ENCODE data around the gene PCDH9.

The PCDH9 gene

DNA sequence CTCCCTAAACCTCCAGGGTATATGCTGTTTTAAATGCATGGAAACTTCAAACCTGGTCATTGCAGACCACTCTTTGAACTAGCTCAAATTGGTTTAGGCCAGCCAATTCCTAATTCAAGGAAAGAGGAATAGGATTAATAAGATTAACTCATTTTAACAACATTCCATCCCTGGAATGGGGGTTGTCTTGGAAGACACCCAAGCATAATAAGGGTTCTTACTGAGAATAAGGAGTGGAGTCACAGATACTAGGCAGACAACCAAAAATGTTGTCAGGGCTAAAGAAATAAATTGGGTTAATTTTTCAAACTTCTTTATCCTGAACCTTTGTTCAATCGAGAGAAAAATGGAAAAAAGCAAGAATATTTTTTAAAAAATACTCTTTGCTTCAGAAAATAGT lies 186.2 kb downstream of the PCDH9 start:
- Histone ChIP-seq H3K9ac (ENCODE audit: low read depth, low read length) (no peak overlapping the region), H3K36me3 (ENCODE audit: control insufficient read depth, insufficient read depth, low read length) (no peaks in the 10 kb centered on the region), H3K27me3 (ENCODE audit: control insufficient read depth, insufficient read depth, low read length) (no peaks in the 10 kb centered on the region), H3K9me3 (ENCODE audit: control insufficient read depth, insufficient read depth, low read length) (no peaks in the 10 kb centered on the region), H3K4me1 (ENCODE audit: control insufficient read depth, insufficient read depth, low read length) (no peaks in the 10 kb centered on the region), H3K4me3 (ENCODE audit: low read depth, low read length) (no peak overlapping the region)

DNA sequence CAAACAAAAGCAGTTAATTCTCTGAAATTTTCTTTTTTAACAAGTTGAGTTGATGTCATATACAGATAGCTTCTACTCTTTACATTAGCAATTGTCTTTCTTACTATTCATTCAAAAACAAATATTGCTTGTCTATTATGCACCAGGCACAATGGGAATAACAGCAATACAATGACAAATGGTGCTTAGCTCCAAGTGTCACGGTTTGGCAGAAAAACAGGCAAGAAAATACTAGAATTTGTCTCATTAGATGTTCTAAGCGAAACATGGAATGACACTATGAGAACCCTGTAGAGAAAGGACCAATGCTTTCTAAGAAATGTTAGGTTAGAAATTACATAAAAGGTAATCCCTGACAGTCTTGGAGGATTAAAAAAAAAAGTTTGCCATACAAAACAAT lies 187.6 kb downstream of the PCDH9 start:
- H3K9me3 ChIP-seq (ENCODE audit: control insufficient read depth, insufficient read depth, low read length) = no peaks in the 10 kb centered on the region
- H3K9ac ChIP-seq (ENCODE audit: low read depth, low read length) = no peak overlapping the region
- H3K4me1 ChIP-seq (ENCODE audit: control insufficient read depth, insufficient read depth, low read length) = no peaks in the 10 kb centered on the region
- H3K27me3 ChIP-seq (ENCODE audit: control insufficient read depth, insufficient read depth, low read length) = no peaks in the 10 kb centered on the region
- no peaks in the 10 kb centered on the region for H3K36me3 ChIP-seq (ENCODE audit: control insufficient read depth, insufficient read depth, low read length)
- no peak overlapping the region for H3K4me3 ChIP-seq (ENCODE audit: low read depth, low read length)

DNA sequence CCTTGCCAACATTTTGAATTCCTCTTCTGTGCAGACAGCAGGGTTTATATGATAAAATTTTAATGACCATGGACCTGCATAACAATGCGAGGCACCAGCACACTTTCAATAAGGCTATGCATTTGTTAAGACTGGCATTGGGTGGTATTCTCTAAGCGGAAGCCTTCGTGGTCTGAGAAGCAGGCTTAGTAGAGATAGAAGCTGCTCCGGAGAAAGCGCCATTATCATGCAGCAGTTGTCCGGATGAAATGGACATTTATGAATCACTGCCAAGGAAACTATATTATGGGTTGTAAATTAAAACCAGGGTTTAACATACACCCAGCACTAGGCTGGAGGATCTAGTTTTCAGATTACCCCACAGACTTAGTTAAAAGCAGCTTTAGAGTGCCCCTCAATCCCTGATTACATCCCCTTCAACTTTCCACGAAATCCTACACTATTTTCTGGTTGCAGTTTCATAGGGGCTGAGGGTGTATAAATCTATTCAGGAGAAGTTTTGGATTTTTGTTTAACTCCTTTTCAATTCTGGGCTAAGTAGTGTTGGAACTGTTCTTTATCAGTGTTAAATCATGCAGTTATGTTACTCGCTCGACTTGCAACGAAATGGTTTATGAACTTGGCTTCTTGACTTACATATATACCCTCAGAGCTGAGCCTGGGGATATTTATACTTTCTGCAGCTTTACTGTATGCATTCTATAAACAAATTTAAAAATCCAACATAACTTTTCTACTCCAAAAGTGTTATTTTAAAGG lies 193.3 kb downstream of the PCDH9 start:
- Histone ChIP-seq H3K27me3 (ENCODE audit: control insufficient read depth, insufficient read depth, low read length) (no peaks in the 10 kb centered on the region), H3K9ac (ENCODE audit: low read depth, low read length) (no peak overlapping the region), H3K4me3 (ENCODE audit: low read depth, low read length) (no peak overlapping the region), H3K4me1 (ENCODE audit: control insufficient read depth, insufficient read depth, low read length) (no peaks in the 10 kb centered on the region), H3K36me3 (ENCODE audit: control insufficient read depth, insufficient read depth, low read length) (no peaks in the 10 kb centered on the region), H3K9me3 (ENCODE audit: control insufficient read depth, insufficient read depth, low read length) (no peaks in the 10 kb centered on the region)

DNA sequence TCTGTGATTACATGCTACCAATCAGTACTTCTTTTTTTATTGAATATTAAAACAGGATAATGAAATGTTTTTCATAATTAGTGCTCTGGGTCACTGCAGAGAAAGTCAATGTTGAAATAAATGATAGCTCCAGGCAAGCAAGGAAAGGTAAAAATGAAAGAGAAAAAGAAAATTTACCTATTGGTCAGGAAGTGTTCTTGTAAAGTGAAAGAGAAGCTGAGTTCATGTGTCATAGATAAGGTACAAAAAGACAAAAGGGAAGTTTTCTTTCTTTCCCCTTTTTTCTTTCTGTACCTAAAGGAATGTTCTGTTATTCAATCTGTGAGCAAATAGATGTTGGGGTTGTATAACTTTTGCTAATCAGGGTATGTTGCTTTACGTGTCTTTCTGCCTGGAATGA lies 197.0 kb downstream of the PCDH9 start:
- Histone ChIP-seq H3K4me3 (ENCODE audit: low read depth, low read length) (no peak overlapping the region), H3K36me3 (ENCODE audit: control insufficient read depth, insufficient read depth, low read length) (no peaks in the 10 kb centered on the region), H3K4me1 (ENCODE audit: control insufficient read depth, insufficient read depth, low read length) (no peaks in the 10 kb centered on the region), H3K9ac (ENCODE audit: low read depth, low read length) (no peak overlapping the region), H3K27me3 (ENCODE audit: control insufficient read depth, insufficient read depth, low read length) (no peaks in the 10 kb centered on the region), H3K9me3 (ENCODE audit: control insufficient read depth, insufficient read depth, low read length) (no peaks in the 10 kb centered on the region)

DNA sequence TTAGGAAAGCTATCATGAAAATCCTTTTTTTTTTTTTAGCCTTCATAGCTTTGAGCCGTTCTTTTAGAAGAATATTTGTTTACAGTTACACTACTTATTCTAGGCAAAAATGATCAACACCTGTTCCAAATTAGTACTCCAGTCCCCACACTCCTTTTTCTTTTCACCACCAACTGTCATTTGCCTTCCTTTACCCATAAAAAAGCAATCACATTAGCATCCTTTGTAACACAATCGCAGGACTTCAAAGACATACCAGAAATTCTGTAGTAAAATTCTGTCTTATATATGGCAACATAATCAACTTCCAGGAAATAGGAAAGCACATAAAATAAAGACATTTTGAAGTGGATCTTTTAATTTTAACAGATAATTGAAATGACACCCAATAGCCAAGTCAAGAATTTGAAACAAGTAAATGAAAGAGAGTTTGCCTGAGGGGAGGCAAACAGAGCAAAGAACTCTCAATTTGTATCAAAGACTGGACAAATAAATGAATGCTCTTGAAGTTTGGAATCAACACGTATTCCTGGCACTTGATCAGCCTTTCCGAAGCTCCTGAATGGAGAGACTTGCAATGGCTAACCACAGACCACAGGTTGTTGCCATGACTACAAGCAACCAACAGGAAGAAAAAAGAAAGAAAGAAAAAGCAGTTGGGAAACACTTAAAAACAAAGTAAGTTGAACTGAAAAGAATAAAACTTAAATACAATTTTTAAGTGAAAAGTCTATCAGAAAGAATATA lies 206.8 kb downstream of the PCDH9 start:
- H3K4me3 ChIP-seq (ENCODE audit: low read depth, low read length) = no peak overlapping the region
- H3K36me3 ChIP-seq (ENCODE audit: control insufficient read depth, insufficient read depth, low read length) = no peaks in the 10 kb centered on the region
- peaks cover 5% of the 10 kb centered on the region for H3K4me1 ChIP-seq (ENCODE audit: control insufficient read depth, insufficient read depth, low read length)
- H3K9me3 ChIP-seq (ENCODE audit: control insufficient read depth, insufficient read depth, low read length) = no peaks in the 10 kb centered on the region
- no peak overlapping the region for H3K9ac ChIP-seq (ENCODE audit: low read depth, low read length)
- H3K27me3 ChIP-seq (ENCODE audit: control insufficient read depth, insufficient read depth, low read length) = no peaks in the 10 kb centered on the region

DNA sequence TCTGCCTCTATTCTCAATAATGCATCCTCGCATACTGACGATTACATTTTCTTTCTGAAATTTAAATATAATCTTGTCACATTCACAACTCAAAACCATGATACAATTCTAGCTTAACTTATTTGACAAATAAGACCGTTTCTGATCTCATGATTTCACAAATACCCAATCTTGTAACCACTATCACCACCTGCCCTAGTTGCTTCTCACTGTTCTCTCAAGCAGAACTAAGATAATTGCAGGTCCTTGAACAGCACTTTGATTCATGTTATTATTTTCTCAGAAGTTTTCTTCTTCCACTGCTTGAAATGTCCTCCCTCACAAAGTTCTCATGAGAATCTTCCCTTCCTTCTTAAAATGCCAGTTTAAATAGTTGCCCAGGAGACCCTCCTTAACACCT lies 211.4 kb downstream of the PCDH9 start:
- H3K9ac ChIP-seq (ENCODE audit: low read depth, low read length) = no peak overlapping the region

DNA sequence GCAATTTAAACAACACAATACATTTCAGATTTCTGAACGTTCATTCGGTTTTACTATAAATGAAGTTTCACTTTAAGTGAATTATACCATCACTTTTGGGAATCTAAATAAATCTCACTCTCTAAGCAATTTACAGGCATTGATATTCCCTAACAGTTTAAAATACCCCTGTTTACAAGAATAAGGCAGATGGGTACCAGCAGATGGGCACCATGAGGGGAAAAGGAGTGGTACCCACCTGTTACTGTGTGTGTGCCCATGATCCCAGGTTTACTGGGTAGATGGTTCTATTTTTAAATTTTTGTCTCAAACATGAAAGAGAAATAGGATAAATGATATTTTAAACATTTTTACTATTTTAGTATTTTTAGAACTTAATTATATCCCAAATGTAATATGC lies 212.9 kb downstream of the PCDH9 start:
- Histone ChIP-seq H3K36me3 (ENCODE audit: control insufficient read depth, insufficient read depth, low read length) (no peaks in the 10 kb centered on the region), H3K9ac (ENCODE audit: low read depth, low read length) (no peak overlapping the region), H3K4me1 (ENCODE audit: control insufficient read depth, insufficient read depth, low read length) (no peaks in the 10 kb centered on the region), H3K9me3 (ENCODE audit: control insufficient read depth, insufficient read depth, low read length) (no peaks in the 10 kb centered on the region), H3K4me3 (ENCODE audit: low read depth, low read length) (no peak overlapping the region), H3K27me3 (ENCODE audit: control insufficient read depth, insufficient read depth, low read length) (no peaks in the 10 kb centered on the region)

More for the DNA sequence above, 211.4 kb downstream of the PCDH9 start:
- H3K36me3 ChIP-seq (ENCODE audit: control insufficient read depth, insufficient read depth, low read length) = no peaks in the 10 kb centered on the region
- no peaks in the 10 kb centered on the region for H3K9me3 ChIP-seq (ENCODE audit: control insufficient read depth, insufficient read depth, low read length)
- H3K4me1 ChIP-seq (ENCODE audit: control insufficient read depth, insufficient read depth, low read length) = peaks cover 5% of the 10 kb centered on the region
- no peak overlapping the region for H3K4me3 ChIP-seq (ENCODE audit: low read depth, low read length)
- H3K27me3 ChIP-seq (ENCODE audit: control insufficient read depth, insufficient read depth, low read length) = no peaks in the 10 kb centered on the region

DNA sequence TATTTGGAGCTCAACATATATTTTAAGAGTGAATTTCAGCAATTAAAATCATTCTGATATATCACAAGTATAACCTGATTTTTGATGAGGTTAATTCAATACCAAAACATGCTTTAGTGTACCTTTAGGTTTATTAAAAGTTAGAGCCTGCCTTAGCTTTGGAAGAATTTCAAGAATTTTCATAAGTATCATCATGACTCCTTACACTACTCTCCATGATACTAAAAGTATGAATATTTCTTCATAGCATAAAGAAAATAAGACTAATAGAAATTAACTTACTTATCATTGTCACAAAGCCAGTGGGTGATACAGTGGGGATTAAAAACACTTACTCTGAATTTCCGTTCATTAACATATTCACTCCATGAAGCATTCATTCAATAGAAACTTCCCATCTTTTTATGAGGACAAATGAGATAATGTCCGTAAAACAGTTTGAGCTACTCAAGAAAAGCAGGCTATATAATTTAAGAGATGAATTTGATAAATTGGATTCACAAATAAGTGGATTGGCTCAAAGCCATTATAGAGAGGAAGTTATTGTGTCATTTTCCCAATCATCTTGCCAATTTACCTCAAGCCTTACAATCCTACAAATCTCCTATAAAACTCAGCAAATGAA lies 214.0 kb downstream of the PCDH9 start:
- H3K9me3 ChIP-seq (ENCODE audit: control insufficient read depth, insufficient read depth, low read length) = no peaks in the 10 kb centered on the region
- H3K9ac ChIP-seq (ENCODE audit: low read depth, low read length) = no peak overlapping the region
- H3K4me3 ChIP-seq (ENCODE audit: low read depth, low read length) = no peak overlapping the region
- H3K4me1 ChIP-seq (ENCODE audit: control insufficient read depth, insufficient read depth, low read length) = no peaks in the 10 kb centered on the region
- H3K27me3 ChIP-seq (ENCODE audit: control insufficient read depth, insufficient read depth, low read length) = no peaks in the 10 kb centered on the region
- H3K36me3 ChIP-seq (ENCODE audit: control insufficient read depth, insufficient read depth, low read length) = no peaks in the 10 kb centered on the region

DNA sequence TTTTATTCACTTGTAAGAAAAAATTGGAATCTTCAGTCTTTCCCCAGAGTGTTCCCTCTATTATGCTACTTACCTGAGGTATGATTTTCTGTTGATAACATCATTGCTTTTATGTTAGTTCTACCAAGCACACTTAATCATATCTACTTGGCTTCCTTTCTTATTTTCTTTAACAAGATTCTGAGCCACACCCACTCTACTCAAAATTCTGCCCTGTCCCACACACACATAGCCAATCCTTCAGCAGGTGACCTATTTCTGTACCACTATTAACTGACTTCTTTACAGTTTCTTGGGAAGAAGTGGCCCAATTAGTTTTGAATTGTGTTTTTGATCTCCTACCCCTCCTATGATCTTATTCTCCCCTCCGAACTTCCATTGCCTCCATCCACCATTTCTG lies 215.7 kb downstream of the PCDH9 start:
- Histone ChIP-seq H3K9ac (ENCODE audit: low read depth, low read length) (no peak overlapping the region), H3K9me3 (ENCODE audit: control insufficient read depth, insufficient read depth, low read length) (no peaks in the 10 kb centered on the region), H3K4me3 (ENCODE audit: low read depth, low read length) (no peak overlapping the region), H3K36me3 (ENCODE audit: control insufficient read depth, insufficient read depth, low read length) (no peaks in the 10 kb centered on the region), H3K27me3 (ENCODE audit: control insufficient read depth, insufficient read depth, low read length) (no peaks in the 10 kb centered on the region), H3K4me1 (ENCODE audit: control insufficient read depth, insufficient read depth, low read length) (peaks cover 2% of the 10 kb centered on the region)

DNA sequence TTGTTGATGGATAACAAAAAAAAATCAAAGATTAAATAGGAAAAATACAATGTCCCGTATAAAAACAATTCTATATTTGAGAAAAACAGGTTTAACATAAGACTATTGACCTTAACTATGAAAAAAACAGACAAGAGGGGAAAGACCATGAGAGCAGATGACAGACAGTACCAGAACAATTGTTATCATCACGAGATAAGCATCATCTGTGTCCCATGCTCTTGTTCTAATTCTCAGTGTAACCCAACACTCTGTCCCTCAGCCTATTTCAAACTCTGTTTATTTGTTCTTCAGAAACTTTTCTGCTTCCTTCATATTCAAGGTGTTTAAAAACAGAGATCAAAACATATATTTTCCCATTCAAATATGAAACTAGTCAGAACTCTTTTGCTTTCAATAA lies 216.4 kb downstream of the PCDH9 start:
- Histone ChIP-seq H3K27me3 (ENCODE audit: control insufficient read depth, insufficient read depth, low read length) (no peaks in the 10 kb centered on the region), H3K4me1 (ENCODE audit: control insufficient read depth, insufficient read depth, low read length) (peaks cover 2% of the 10 kb centered on the region), H3K4me3 (ENCODE audit: low read depth, low read length) (no peak overlapping the region), H3K9ac (ENCODE audit: low read depth, low read length) (no peak overlapping the region), H3K9me3 (ENCODE audit: control insufficient read depth, insufficient read depth, low read length) (no peaks in the 10 kb centered on the region), H3K36me3 (ENCODE audit: control insufficient read depth, insufficient read depth, low read length) (no peaks in the 10 kb centered on the region)

DNA sequence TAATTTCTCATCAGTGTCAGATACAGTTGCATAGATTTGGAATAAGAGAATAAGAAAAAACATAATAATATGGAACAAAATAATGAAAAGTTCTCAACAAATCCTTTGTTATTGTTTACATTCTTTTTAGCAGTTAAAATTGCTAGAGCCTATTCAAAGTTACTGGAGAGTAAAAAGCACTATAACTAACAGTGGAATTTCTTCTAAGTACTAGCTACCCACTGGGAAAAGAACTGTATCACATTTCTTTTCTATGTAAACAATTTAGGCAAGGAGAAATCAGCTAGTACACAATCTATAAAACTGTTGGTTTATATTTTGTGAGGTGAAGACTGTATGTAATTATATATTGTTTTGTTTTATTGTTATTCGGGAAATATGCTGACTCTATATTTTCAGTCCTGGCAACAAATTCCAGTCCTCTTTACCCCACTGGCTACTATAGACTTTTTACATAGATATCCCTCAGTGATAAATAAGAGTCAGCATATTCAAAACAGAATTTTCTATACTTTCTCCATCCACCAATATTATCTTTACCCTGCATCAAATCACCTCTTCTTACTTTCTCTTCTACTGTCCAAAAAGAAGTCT lies 222.0 kb downstream of the PCDH9 start:
- no peaks in the 10 kb centered on the region for H3K9me3 ChIP-seq (ENCODE audit: control insufficient read depth, insufficient read depth, low read length)
- H3K4me3 ChIP-seq (ENCODE audit: low read depth, low read length) = no peak overlapping the region
- no peaks in the 10 kb centered on the region for H3K36me3 ChIP-seq (ENCODE audit: control insufficient read depth, insufficient read depth, low read length)
- H3K4me1 ChIP-seq (ENCODE audit: control insufficient read depth, insufficient read depth, low read length) = peaks cover 2% of the 10 kb centered on the region
- H3K27me3 ChIP-seq (ENCODE audit: control insufficient read depth, insufficient read depth, low read length) = no peaks in the 10 kb centered on the region
- H3K9ac ChIP-seq (ENCODE audit: low read depth, low read length) = no peak overlapping the region
